CD4-positive, alpha-beta T cell treated with Interleukin-6 at 100 ng/mL for 8 hours (primary cell): Measurements from ENCODE around the gene FAM181B.
"Not testable (repeated sequence)": the region's sequence is repeated elsewhere in the genome, so short reads cannot be mapped to it uniquely, and the experiment has no call there.

Source experiments
- DNase-seq: peaks from one replicate; pipeline ENCODE4 v3.0.0-alpha.2; 2020; ENCODE audit warnings: mixed read lengths, low spot score

The FAM181B gene

GRCh38 chr11:82732734-82733443 lies 775 bp downstream of the FAM181B start:
- DNase-seq = no peak

GRCh38 chr11:82732348-82732733 lies 1.3 kb downstream of the FAM181B start:
- no peak for DNase-seq

- DNase-seq = no peak
These were observed 1.9 kb downstream of the FAM181B start for GRCh38 chr11:82731691-82732277.

GRCh38 chr11:82730754-82731153 lies 2.9 kb downstream of the FAM181B start:
- DNase-seq = no peak

GRCh38 chr11:82730286-82730685 lies 3.4 kb downstream of the FAM181B start:
- DNase-seq = no peak

- no peak for DNase-seq
These were observed 9.6 kb downstream of the FAM181B start for GRCh38 chr11:82724026-82724425.

GRCh38 chr11:82722231-82722630 lies 11.4 kb downstream of the FAM181B start:
- no peak for DNase-seq

- no peak for DNase-seq
These were observed 13.2 kb downstream of the FAM181B start for GRCh38 chr11:82720267-82721065.

- no peak for DNase-seq
These were observed 14.1 kb downstream of the FAM181B start for GRCh38 chr11:82719361-82720105.

GRCh38 chr11:82718821-82719220 lies 14.8 kb downstream of the FAM181B start:
- no peak for DNase-seq

GRCh38 chr11:82718307-82718706 lies 15.4 kb downstream of the FAM181B start:
- DNase-seq = peak; percentile 21

- no peak for DNase-seq
These were observed 19.1 kb downstream of the FAM181B start for GRCh38 chr11:82714346-82715174.

GRCh38 chr11:82711648-82712047 lies 22.0 kb downstream of the FAM181B start:
- DNase-seq = no peak

GRCh38 chr11:82703796-82704195 lies 29.9 kb downstream of the FAM181B start:
- no peak for DNase-seq

GRCh38 chr11:82703226-82703625 lies 30.4 kb downstream of the FAM181B start:
- no peak for DNase-seq

GRCh38 chr11:82701847-82702520 lies 31.7 kb downstream of the FAM181B start:
- no peak for DNase-seq

- no peak for DNase-seq
These were observed 34.9 kb downstream of the FAM181B start for GRCh38 chr11:82698576-82699352.

- no peak for DNase-seq
These were observed 40.7 kb downstream of the FAM181B start for GRCh38 chr11:82692981-82693380.

- DNase-seq = not testable (repeated sequence)
These were observed 44.3 kb downstream of the FAM181B start for GRCh38 chr11:82689347-82689746.

GRCh38 chr11:82686211-82686610 lies 47.5 kb downstream of the FAM181B start:
- DNase-seq = no peak
